CD8-positive, alpha-beta memory T cell (primary cell): ENCODE measurements around the gene CLDN4. TPM values are rescaled to one million over a fixed set of nuclear protein-coding genes. Genes with fewer than 3 reads are reported as not detected.

Experiments
- CTCF ChIA-PET: fragments of 350-600 bp; sonication (Branson Sonifier 250); formaldehyde crosslinking; loops from one replicate; lab custom pipeline; 2021; ENCODE audit warnings: antibody characterized with exemption; lab: Charles Lee
- POLR2A ChIA-PET: fragments of 350-600 bp; sonication (Branson Sonifier 250); formaldehyde crosslinking; loops from one replicate; lab custom pipeline; 2021; ENCODE audit warnings: antibody characterized with exemption; lab: Charles Lee
- DNase-seq, 5 donors: peaks; one replicate each; pipeline versions ENCODE4 v3.0.0 to v3.0.0-alpha.2; 2020 to 2022; ENCODE audit warnings: mixed read lengths in 1 of 5
- H3K27ac ChIP-seq: one replicate; pipeline ENCODE4 v1.7.0; 2013; ENCODE audit warnings: low read depth, mild to moderate bottlenecking, low read length, moderate library complexity
- H3K27me3 ChIP-seq: 2 replicates; pipeline ENCODE4 v1.7.0; 2013; ENCODE audit warnings: low read length, mild to moderate bottlenecking; ENCODE audit not compliant: insufficient read depth, poor library complexity, severe bottlenecking
- H3K36me3 ChIP-seq: 2 replicates; pipeline ENCODE4 v1.7.0; 2013; ENCODE audit warnings: mild to moderate bottlenecking, low read length, moderate library complexity; ENCODE audit not compliant: insufficient read depth
- H3K4me1 ChIP-seq: 2 replicates; pipeline ENCODE4 v1.7.0; 2013; ENCODE audit warnings: mild to moderate bottlenecking, low read length, moderate library complexity; ENCODE audit not compliant: insufficient read depth
- H3K4me3 ChIP-seq: 2 replicates; pipeline ENCODE4 v1.7.0; 2013; ENCODE audit warnings: mild to moderate bottlenecking, low read length
- H3K9me3 ChIP-seq: 2 replicates; pipeline ENCODE4 v1.7.0; 2013; ENCODE audit warnings: mild to moderate bottlenecking, low read length
- H3K27ac Mint-ChIP-seq, 8 donors: one replicate each; pipeline ENCODE4 v1.8.0; 2020 to 2021; ENCODE audit warnings: mixed read lengths in 8 of 8, mild to moderate bottlenecking in 6 of 8, inconsistent platforms in 3 of 8, moderate library complexity in 3 of 8
- H3K27me3 Mint-ChIP-seq, 2 donors: one replicate each; pipeline ENCODE4 v1.8.0; 2020 to 2021; ENCODE audit warnings: mixed read lengths in 2 of 2, mild to moderate bottlenecking in 1 of 2, moderate library complexity in 1 of 2
- H3K36me3 Mint-ChIP-seq, 3 donors: one replicate each; pipeline ENCODE4 v1.8.0; 2020 to 2021; ENCODE audit warnings: mixed read lengths in 3 of 3, inconsistent platforms in 1 of 3, mild to moderate bottlenecking in 1 of 3
- H3K4me1 Mint-ChIP-seq, 3 donors: one replicate each; pipeline ENCODE4 v1.8.0; 2020 to 2021; ENCODE audit warnings: mixed read lengths in 3 of 3, inconsistent platforms in 1 of 3, mild to moderate bottlenecking in 1 of 3
- H3K4me3 Mint-ChIP-seq, 7 donors: one replicate each; pipeline ENCODE4 v1.8.0; 2020 to 2021; ENCODE audit warnings: mixed read lengths in 7 of 7, mild to moderate bottlenecking in 6 of 7, moderate library complexity in 4 of 7, inconsistent platforms in 2 of 7
- H3K9me3 Mint-ChIP-seq, 5 donors: one replicate each; pipeline ENCODE4 v1.8.0; 2020 to 2022; ENCODE audit warnings: mixed read lengths in 5 of 5, mild to moderate bottlenecking in 3 of 5, moderate library complexity in 2 of 5, inconsistent platforms in 1 of 5
- polyA plus RNA-seq: library from polyadenylated mRNA; unstranded; fragments of 300-500 nt; fragmentation: Illumina TruSeq; gene quantifications from one replicate; pipeline ENCODE4 v1.2.3, GENCODE V29; 2021
- total RNA-seq, 2 experiments: library from RNA; stranded (reverse); gene quantifications; one replicate each; pipeline ENCODE4 v1.2.3, GENCODE V29; 2021

Gene CLDN4
- total and polyA plus RNA-seq, 3 experiments from 2014 or later: 0.15 TPM; not detected in 2

GRCh38 chr7:73850781-73851207 lies 20.0 kb downstream of the CLDN4 start:
- Histone ChIP-seq H3K4me3 (no peak overlapping the region), H3K36me3 (no peaks in the 10 kb centered on the region), H3K4me1 (no peaks in the 10 kb centered on the region), H3K9me3 (no peaks in the 10 kb centered on the region), H3K27ac (no peak overlapping the region), H3K27me3 (peaks cover 7% of the 10 kb centered on the region)
- H3K27ac Mint-ChIP-seq: no peak overlapping the region
- POLR2A ChIA-PET: interaction anchor here (0.7 kb wide), 1 partner anchor 12 kb away, joined by 6 read pairs; no protein-coding TSS in a partner anchor
- DNase-seq: no peak
- peaks cover 8 to 15% (median 12%) of the 10 kb centered on the region in 3 donors for H3K4me1 Mint-ChIP-seq
- H3K36me3 Mint-ChIP-seq: no peaks in the 10 kb centered on the region
- peaks cover 4 to 17% of the 10 kb centered on the region in 2 donors for H3K27me3 Mint-ChIP-seq
- no peak overlapping the region for H3K4me3 Mint-ChIP-seq
- H3K9me3 Mint-ChIP-seq: no peaks in the 10 kb centered on the region
- CTCF ChIA-PET: interaction anchor here (1.1 kb wide), 2 partner anchors 9 to 116 kb away, joined by 3 to 6 read pairs; no protein-coding TSS in a partner anchor

GRCh38 chr7:73851410-73852338 lies 20.9 kb downstream of the CLDN4 start:
- Histone ChIP-seq H3K9me3 (no peaks in the 10 kb centered on the region), H3K4me1 (no peaks in the 10 kb centered on the region), H3K36me3 (no peaks in the 10 kb centered on the region), H3K4me3 (no peak overlapping the region), H3K27ac (no peak overlapping the region), H3K27me3 (peaks cover 7% of the 10 kb centered on the region)
- Mint-ChIP-seq H3K36me3 (no peaks in the 10 kb centered on the region), H3K4me3 (no peak overlapping the region), H3K9me3 (no peaks in the 10 kb centered on the region), H3K4me1 (peaks cover 8 to 15% (median 14%) of the 10 kb centered on the region in 3 donors), H3K27me3 (peaks cover 6 to 19% of the 10 kb centered on the region in 2 donors), H3K27ac (peak overlapping the region in 1 of 8 donors; percentile 40)
- ChIA-PET POLR2A (no interaction called here), CTCF (interaction anchor here (1.1 kb wide), 1 partner anchor 117 kb away, joined by 6 read pairs; no protein-coding TSS in a partner anchor)
- DNase-seq: no peak

GRCh38 chr7:73852500-73852899 lies 21.7 kb downstream of the CLDN4 start:
- Histone ChIP-seq H3K4me1 (no peaks in the 10 kb centered on the region), H3K4me3 (no peak overlapping the region), H3K27ac (no peak overlapping the region), H3K36me3 (no peaks in the 10 kb centered on the region), H3K27me3 (peaks cover 7% of the 10 kb centered on the region), H3K9me3 (no peaks in the 10 kb centered on the region)
- no peaks in the 10 kb centered on the region for H3K9me3 Mint-ChIP-seq
- H3K27ac Mint-ChIP-seq: no peak overlapping the region
- ChIA-PET POLR2A (no interaction called here), CTCF (no interaction called here)
- no peak overlapping the region for H3K4me3 Mint-ChIP-seq
- peaks cover 8 to 22% of the 10 kb centered on the region in 2 donors for H3K27me3 Mint-ChIP-seq
- H3K4me1 Mint-ChIP-seq: peaks cover 8 to 15% (median 14%) of the 10 kb centered on the region in 3 donors
- no peak for DNase-seq
- H3K36me3 Mint-ChIP-seq: no peaks in the 10 kb centered on the region

- peaks cover 7 to 23% of the 10 kb centered on the region in 2 donors for H3K27me3 Mint-ChIP-seq
Measured at GRCh38 chr7:73856941-73857340, 26.1 kb downstream of the CLDN4 start.

GRCh38 chr7:73858807-73859206 lies 28.0 kb downstream of the CLDN4 start:
- Mint-ChIP-seq H3K36me3 (no peaks in the 10 kb centered on the region), H3K27ac (no peak overlapping the region), H3K4me1 (peaks cover 2 to 8% (median 8%) of the 10 kb centered on the region in 3 donors), H3K4me3 (no peak overlapping the region), H3K9me3 (no peaks in the 10 kb centered on the region), H3K27me3 (peaks cover 6 to 15% of the 10 kb centered on the region in 2 donors)
- CTCF ChIA-PET: no interaction called here
- H3K27ac ChIP-seq: no peak overlapping the region
- no peaks in the 10 kb centered on the region for H3K4me1 ChIP-seq
- H3K9me3 ChIP-seq: no peaks in the 10 kb centered on the region
- POLR2A ChIA-PET: interaction anchor here (0.7 kb wide), 1 partner anchor 240 kb away, joined by 11 read pairs; no protein-coding TSS in a partner anchor
- DNase-seq: no peak
- H3K36me3 ChIP-seq: no peaks in the 10 kb centered on the region
- peaks cover 7% of the 10 kb centered on the region for H3K27me3 ChIP-seq
- no peak overlapping the region for H3K4me3 ChIP-seq

More at GRCh38 chr7:73856941-73857340, 26.1 kb downstream of the CLDN4 start:
- Histone ChIP-seq H3K4me3 (no peak overlapping the region), H3K27ac (no peak overlapping the region), H3K36me3 (no peaks in the 10 kb centered on the region), H3K27me3 (peaks cover 7% of the 10 kb centered on the region), H3K4me1 (no peaks in the 10 kb centered on the region), H3K9me3 (no peaks in the 10 kb centered on the region)
- CTCF ChIA-PET: interaction anchor here (0.7 to 4.4 kb wide), 6 partner anchors 8 to 250 kb away, joined by 3 to 18 read pairs (median 4); no protein-coding TSS in a partner anchor
- Mint-ChIP-seq H3K9me3 (no peaks in the 10 kb centered on the region), H3K27ac (peak overlapping the region in 1 of 8 donors; percentile 64), H3K4me3 (peak overlapping the region in 1 of 7 donors; percentile 44), H3K36me3 (no peaks in the 10 kb centered on the region), H3K4me1 (peaks cover 2 to 8% (median 8%) of the 10 kb centered on the region in 3 donors)
- DNase-seq: no peak
- POLR2A ChIA-PET: no interaction called here

- Mint-ChIP-seq H3K27ac (peak within 1 kb of the TSS in 1 of 8 donors; percentile 33), H3K4me3 (no peak within 1 kb of the TSS), H3K27me3 (peaks cover 6 to 9% of the 10 kb centered on the region in 2 donors), H3K9me3 (no peaks in the 10 kb centered on the region), H3K4me1 (peaks cover 0 to 2% (median 0%) of the 10 kb centered on the region in 3 donors), H3K36me3 (no peaks in the 10 kb centered on the region)
- DNase-seq: no peak
- ChIA-PET CTCF (no interaction called here), POLR2A (no interaction called here)
- no peaks in the 10 kb centered on the region for H3K36me3 ChIP-seq
- H3K27me3 ChIP-seq: no peaks in the 10 kb centered on the region
- no peak within 1 kb of the TSS for H3K4me3 ChIP-seq
- H3K9me3 ChIP-seq: no peaks in the 10 kb centered on the region
- H3K27ac ChIP-seq: no peak within 1 kb of the TSS
- H3K4me1 ChIP-seq: no peaks in the 10 kb centered on the region
Measured at GRCh38 chr7:73860859-73861258, 30.1 kb downstream of the CLDN4 start, which contains the start of gene TMEM270. Gene TMEM270 (plus strand): TSS chr7:73861159. CDS start chr7:73861195, 36 bp downstream.

- no peaks in the 10 kb centered on the region for H3K36me3 Mint-ChIP-seq
- Histone ChIP-seq H3K9me3 (no peaks in the 10 kb centered on the region), H3K4me3 (no peak overlapping the region), H3K4me1 (no peaks in the 10 kb centered on the region), H3K36me3 (no peaks in the 10 kb centered on the region), H3K27me3 (no peaks in the 10 kb centered on the region), H3K27ac (no peak overlapping the region)
- H3K4me1 Mint-ChIP-seq: no peaks in the 10 kb centered on the region
- peaks cover 6 to 9% of the 10 kb centered on the region in 2 donors for H3K27me3 Mint-ChIP-seq
- no peak overlapping the region for H3K4me3 Mint-ChIP-seq
- H3K27ac Mint-ChIP-seq: no peak overlapping the region
- CTCF ChIA-PET: no interaction called here
- no peaks in the 10 kb centered on the region for H3K9me3 Mint-ChIP-seq
- DNase-seq: no peak
- POLR2A ChIA-PET: no interaction called here
Measured at GRCh38 chr7:73861305-73861704, 30.5 kb downstream of the CLDN4 start.
